GM19397 (cell line): ENCODE results near the gene CCDC141.

Source experiments
- ATAC-seq: cut with Tn5 transposase; IDR thresholded peaks from one replicate; pipeline ENCODE4 v1.9.1; 2021; ENCODE audit warnings: mild to moderate bottlenecking, moderate library complexity; ENCODE audit not compliant: unreplicated experiment

CCDC141 gene

DNA sequence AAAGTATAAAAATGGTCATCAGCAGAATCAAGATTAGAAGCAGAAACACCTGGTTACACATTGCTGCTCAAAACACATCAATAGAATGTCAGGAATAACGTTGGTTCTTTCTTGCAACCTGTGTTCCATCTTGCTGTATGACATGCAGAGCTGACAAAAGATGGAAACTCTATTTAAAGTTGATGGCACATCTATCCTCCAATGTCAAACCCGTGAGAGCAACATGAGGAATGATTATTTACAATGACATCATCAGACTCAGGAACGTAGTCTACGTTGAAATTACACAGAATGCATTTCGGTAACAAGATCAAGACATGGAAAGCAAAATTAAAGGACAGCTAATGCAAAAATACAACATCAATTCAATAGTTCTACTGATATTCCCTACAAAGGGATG lies 216.6 kb downstream of the CCDC141 start:
- no peak for ATAC-seq

DNA sequence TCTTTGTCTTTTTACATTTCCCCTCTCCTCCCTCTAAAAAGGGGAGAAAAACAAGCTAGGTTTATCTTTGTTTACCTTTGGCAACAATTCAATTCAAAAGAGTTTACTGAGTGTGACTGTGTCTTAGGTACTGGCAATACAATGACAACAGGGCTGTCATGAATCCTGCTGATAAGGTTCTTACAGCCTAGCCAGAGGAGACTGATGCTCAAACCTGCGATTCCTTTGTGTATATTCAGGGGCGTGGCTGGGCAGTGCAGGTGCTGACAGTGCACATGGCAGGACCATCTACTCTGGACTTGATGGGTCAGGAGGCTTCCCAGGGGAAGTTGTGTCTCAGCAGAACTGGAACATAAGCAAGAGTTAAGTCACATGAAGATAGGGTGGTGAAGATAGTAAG lies 219.5 kb downstream of the CCDC141 start:
- ATAC-seq: no peak

DNA sequence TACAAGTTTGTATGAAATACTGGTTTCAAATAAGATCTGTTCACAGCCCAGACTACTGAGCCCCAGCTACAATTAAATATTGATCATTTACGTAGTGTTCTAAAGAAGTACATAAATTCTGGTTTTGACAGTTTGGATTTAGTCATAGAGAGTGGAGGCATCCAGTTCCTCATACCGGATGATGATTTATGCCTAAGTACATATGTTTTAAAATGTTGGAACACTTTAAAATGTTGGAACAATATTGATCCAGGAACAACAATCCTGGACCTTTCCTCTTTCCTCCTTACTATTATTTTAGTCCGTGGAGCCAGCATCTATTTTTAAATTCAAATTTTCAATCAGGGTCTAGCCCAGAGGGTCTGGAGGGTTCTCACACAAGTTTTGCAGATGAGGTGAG lies 220.0 kb downstream of the CCDC141 start:
- no peak for ATAC-seq

DNA sequence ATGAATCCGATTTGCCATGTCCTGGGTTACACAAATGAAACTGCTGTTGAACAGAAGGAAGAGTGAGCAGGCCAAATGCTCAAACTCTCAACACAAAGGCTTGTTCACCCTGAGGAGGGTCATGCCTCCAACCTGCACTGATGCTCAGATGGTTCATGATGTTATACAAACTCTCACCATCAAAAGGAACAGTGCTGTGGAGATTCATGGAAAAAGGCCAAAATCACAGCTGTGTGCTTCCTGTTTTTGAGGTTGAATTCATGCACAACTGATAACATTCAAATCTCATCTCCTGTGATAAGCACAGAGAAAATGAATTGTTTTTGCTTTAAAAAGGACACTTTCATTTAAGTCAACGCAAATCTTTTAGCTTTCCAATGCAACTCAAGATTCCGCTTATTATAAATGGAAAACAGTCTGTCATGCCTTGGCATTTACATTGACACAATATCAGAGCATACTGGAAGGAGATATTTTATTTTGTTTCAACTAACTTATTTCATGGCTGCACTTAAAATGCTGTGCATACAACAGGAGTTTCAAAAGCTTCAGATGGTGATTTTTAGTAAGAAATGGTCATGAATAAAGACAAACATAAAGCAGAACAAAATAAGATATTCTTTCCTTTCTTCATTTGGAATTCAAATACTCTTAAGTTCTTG lies 220.5 kb downstream of the CCDC141 start:
- ATAC-seq: no peak

GRCh38 chr2:178828486-178828881 lies 221.5 kb downstream of the CCDC141 start:
- ATAC-seq: no peak

DNA sequence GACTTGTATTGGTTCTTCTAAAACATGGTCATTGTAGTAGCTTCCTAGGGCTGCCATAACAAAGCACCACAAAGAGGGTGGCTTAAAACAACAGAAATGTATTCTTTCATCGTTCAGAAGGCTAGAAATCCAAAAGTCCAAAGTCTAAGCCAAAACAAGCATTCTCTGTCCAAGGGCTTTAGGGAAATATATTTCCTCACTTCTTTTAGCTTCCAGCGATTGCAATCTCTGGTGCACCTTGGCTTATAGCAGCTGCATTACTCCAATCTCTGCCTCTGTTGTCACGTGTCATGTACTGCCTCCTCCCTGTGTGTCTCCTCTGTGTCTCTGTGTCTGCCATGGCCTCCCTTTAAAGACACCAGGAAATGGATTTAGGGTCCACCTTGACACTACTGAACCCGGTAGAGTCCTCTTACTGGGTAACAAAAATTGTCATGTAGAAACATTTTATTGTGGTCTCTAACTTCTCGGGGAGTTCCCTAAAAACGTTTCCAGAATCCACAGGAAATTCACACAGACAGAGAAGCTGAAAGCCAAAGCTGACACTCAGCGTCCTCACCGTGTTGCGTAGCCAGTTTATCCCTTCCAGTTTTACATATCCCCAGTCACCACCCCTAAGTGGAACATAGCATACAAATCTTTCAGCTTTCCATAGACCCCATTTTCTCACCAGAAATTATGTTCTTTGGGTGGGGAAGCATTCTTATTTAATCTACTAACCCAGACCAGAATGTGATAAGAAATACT lies 222.0 kb downstream of the CCDC141 start:
- no peak for ATAC-seq

DNA sequence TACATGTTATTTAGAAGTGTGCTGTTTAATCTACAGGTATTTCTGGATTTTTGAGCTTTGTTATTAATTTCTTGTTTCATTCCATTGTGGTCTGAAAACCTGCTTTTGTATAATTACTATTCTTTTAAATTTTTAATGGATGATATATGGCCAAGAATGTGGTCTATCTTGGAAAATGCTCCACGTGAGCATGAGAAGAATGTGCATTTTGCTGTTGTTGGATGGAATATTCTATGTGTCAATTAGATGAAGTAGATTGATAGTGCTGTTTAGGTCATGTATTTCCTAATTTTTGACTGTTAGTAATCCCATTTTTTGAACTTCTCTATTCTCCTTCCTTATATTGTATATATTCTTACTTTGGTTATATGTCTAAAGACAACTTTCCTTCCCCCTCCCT lies 222.8 kb downstream of the CCDC141 start:
- no peak for ATAC-seq

GRCh38 chr2:178825183-178825582 lies 224.8 kb downstream of the CCDC141 start:
- ATAC-seq: no peak

DNA sequence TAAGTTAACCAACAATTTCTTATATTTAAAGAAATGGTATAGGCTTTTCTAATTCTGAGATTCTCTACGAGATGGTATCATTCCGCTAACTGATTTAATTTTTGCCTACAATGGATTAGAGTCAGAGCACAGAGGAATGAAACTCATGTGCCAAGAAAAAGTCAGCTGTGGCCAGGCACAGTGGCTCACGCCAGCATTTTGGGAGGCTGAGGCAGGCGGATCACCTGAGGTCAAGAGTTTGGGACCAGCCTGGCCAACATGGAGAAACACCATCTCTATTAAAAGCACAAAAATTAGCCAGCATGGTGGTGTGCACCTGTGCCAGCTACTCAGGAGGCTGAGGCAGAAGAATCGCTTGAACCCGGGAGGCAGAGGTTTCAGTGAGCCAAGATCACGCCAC lies 225.8 kb downstream of the CCDC141 start:
- no peak for ATAC-seq

DNA sequence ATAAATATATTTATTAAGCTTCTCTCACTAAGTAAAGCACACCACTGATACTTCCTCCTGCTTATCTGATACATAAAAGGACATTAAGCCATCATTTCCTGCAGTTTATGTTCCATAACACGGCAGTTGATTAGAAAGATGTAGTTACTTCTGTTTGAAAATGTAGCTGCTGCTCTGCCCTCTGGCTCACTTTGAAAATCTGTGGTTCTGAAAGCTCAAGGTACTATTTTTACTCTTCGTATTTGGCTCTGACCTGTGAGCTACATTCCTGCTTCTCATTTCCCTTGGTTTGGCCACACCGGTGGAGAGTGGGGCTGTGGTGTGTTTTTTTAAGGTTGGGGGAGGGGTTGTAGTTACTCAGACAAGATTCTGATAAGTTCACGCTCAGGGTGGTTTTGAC lies 229.9 kb downstream of the CCDC141 start:
- peak; percentile 87 for ATAC-seq

GRCh38 chr2:178819147-178819875 lies 230.6 kb downstream of the CCDC141 start:
- no peak for ATAC-seq

DNA sequence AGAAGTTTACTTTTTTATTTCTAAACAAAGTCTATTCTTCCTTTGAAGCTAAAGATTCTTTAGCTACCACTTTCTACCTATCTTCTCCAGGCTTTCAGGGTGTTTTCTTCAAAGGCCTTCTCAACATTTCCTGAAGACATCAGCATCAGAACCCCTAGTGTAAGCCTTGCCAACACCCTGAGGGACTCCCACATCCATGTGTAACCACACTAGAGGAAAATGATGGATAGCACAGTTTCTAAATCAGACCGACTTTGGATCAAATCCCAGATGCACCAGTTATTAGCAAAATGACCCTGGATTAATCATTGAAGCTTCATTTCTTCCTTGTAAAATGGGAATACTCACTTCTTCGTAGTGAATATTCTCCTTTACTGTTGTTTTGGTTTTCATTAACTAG lies 238.0 kb downstream of the CCDC141 start:
- ATAC-seq: no peak

GRCh38 chr2:178811045-178811444 lies 238.9 kb downstream of the CCDC141 start:
- ATAC-seq: no peak

DNA sequence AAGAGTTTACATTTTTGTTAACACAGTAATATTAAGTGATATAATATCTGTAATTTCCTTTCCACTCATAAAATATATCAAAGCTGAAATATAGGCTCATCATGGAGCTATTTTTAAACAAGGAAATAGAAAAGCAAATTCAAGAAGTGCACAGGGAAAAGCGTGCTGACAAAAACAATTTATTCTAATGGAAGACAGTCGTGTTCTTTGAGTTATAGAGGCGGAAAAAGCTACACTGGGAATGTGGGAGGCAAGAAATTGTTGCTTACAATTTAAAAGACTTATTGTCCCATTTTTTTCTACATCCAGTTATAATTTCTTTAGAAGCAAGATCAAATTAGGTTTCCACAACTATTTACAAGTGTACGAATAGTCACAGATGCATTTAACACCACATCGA lies 239.5 kb downstream of the CCDC141 start:
- ATAC-seq: no peak

DNA sequence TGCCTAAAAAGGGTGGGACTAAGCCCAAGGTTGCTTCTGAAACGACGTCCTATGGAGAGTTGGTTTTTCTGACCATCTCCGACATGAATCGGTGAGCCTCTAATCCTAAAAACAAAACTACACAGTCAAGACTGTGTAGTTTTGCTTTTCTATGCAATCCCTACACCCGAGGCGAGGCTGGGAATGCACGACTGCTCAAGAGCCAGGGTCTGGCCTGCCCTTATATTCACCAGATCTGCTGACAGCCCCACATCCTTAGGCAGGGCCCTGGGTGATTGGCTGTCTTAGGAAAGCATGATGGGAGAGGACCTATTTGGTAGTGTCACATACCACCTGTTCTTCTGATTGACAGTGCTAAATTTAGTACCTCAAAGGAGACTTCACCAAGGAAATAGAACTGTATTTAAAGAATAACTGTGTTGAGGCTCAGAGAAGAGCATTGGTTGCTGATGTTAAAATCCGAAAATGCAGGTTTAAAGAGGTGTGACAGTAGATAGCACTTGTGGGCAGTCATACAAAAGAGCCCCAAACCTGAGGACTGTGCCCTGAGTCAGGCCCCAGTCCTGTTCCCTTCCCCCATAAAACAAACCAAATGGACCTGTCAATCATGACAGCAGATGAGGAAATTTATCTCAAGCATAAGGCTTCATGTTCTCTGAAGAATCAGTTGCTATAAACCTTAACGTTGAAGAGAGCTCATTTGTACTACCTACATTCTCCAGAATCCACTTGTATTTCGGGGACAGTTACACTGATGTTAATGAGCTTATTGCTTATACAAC lies 242.5 kb downstream of the CCDC141 start, which contains the start of gene TTN:
Gene TTN, minus strand, starts transcription at position 197 of the 782 bp plus-strand sequence. CDS start 2,781 bp downstream, outside the sequence.
- ATAC-seq: no peak

GRCh38 chr2:178806543-178806942 lies 243.4 kb downstream of the CCDC141 start:
- no peak for ATAC-seq

DNA sequence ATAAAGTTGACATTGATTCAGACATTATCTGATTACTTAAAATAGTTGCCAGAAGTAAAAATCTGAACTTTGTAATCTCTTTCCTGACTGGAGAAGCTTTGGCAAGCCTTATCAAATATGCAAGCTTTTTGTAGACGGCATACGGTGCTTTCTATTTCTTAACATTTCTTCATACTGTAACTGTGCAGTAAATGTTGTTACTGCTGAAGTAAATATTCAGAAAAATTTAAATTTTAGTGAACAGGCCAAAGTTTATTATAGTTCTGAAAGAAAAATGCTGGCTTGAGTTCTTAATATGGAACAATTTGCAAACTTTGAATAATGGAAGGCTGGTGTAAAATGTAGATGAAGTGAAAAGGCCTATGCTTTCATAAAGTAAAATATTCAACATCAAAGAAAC lies 244.5 kb downstream of the CCDC141 start:
- no peak for ATAC-seq

DNA sequence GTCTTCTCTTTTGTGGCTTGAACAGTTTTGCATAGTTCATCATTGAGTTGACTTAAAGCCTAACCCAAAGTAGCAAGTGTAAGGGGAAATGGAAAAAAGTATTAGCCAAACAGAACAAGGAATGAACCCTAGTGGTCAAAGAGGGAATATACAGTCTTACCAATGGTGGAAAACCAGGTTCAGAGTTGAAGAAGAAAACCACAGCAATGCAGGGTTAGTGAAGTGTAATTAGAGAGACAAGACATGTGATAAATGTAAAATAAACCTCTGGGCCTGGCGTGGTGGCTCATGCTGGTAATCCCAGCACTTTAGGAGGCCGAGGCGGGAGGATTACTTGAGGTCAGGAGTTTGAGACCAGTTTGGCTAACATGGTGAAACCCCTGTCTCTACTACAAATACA lies 245.1 kb downstream of the CCDC141 start:
- no peak for ATAC-seq

DNA sequence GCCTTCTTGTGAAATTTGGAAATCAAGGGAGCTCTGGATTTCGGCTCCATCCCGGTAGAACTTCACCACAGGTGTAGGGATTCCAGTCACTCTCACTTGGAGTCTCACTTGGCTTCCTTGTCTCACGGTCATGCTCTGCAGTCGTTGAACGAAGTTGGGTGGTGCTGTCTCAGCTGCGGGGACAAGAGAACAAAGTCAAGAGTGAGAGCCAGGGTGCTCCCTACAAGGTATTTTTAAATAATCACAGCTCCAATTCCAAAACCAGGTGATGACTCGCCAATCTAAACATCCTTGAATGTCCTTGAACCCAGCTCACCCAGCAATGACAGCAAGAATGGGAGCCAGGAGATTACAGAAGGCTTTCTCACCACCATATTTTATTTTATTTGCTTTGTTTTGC lies 249.4 kb downstream of the CCDC141 start:
- no peak for ATAC-seq

DNA sequence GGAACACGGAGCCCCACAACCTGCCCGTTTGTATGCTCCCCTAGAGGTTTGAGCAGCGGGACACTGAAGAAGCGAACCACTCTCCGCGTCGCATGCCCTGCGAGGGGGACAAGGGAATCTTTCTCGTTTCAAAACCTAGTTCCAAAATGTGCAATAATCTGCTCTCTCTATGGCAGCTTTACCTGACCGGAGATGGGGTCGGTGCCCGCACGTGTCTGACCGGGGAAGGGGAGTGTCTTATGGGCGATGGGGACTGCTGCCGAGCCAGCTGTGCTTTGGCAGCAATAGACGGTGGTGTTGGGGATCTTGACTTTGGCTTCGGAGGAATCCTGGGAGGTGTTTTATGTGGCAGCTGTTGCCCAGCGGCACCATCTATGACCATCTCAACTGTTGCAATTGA lies 250.6 kb downstream of the CCDC141 start:
- ATAC-seq: no peak

DNA sequence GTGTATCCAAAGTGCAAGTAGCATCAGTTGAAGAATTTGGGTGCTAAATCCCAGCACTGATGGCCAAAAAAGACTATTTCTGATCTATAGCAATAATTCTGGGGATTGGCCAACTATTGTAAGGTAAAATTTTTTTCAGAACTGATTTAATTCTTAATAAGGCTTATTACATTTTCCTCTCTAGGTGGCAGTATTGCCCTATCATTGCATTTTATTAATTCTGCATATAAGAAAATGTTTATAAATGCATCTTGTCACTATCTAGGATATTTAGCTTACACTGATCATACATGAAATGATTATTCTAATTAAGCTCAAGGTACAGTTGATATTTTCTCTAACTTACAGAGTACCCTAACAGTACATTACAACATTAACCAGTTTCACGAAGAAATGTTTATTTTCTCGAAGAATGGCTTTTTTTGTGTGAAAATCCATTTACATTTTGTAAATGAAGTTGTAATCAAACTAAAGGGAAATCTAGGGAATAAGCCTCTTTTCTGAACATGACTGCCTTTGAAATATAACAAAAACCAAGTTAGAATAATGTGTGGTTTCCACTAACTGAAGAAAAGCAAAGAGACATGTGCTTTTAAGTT lies 253.8 kb downstream of the CCDC141 start:
- no peak for ATAC-seq
